ENCODE results near the gene CELA3B.

- TF ChIP-seq CTCF (IDR thresholded peaks at IDR 0.05), result no peak
- TF ChIP-seq POLR2A (IDR thresholded peaks at IDR 0.05), result no peak
Measured at GRCh38 chr1:21961799-21962198, 15.0 kb upstream of the CELA3B start.

Data from Peyer's patch (tissue), 4 donors.